HepG2 (cell line): Measurements from ENCODE around the gene LRR1. TPM values are rescaled to one million over a fixed set of nuclear protein-coding genes. Genes with fewer than 3 reads are reported as not detected.
A peak's percentile ranks its signal among the peaks of the same experiment; 100 is the strongest.

ENCODE experiments used
- ARID2 ChIP-seq: sonication (generic); formaldehyde crosslinking; IDR thresholded peaks from 2 replicates; pipeline ENCODE4 v1.8.1; 2022; ENCODE audit warnings: mild to moderate bottlenecking, missing genetic modification reagents, borderline replicate concordance
- CREM ChIP-seq, 2 experiments: sonication (generic) in 1 of 2; formaldehyde crosslinking in 1 of 2; IDR thresholded peaks; 2 replicates each; pipeline versions ENCODE4 v1.4.0 to v1.6.1; 2016 to 2020; ENCODE audit warnings: antibody characterized with exemption in 1 of 2, mild to moderate bottlenecking in 1 of 2, missing genetic modification reagents in 1 of 2
- HDAC2 ChIP-seq: sonication (generic); formaldehyde crosslinking; IDR thresholded peaks from 2 replicates; pipeline ENCODE4 v1.4.0; 2020; ENCODE audit warnings: missing genetic modification reagents
- PLRG1 ChIP-seq: fragments of 450-650 bp; conservative IDR thresholded peaks from 2 replicates; pipeline ENCODE4 v1.6.1; 2016
- POLR2AphosphoS5 ChIP-seq: IDR thresholded peaks from 2 replicates; pipeline ENCODE4 v1.6.1; 2012; ENCODE audit warnings: low read depth, low read length
- POLR2G ChIP-seq: fragments of 200-400 bp; formaldehyde crosslinking; IDR thresholded peaks from 2 replicates; pipeline ENCODE4 v1.6.1; 2018; ENCODE audit warnings: mild to moderate bottlenecking, low read depth, low read length, moderate library complexity
- SP140L ChIP-seq: sonication (generic); formaldehyde crosslinking; IDR thresholded peaks from 2 replicates; pipeline ENCODE4 v1.4.0; 2020; ENCODE audit warnings: missing genetic modification reagents, borderline replicate concordance
- SYNCRIP ChIP-seq: fragments of 200-400 bp; formaldehyde crosslinking; IDR thresholded peaks from 2 replicates; pipeline ENCODE4 v1.6.1; 2018; ENCODE audit warnings: mild to moderate bottlenecking, low read depth, low read length; ENCODE audit not compliant: insufficient read depth
- YEATS4 ChIP-seq: sonication (generic); formaldehyde crosslinking; IDR thresholded peaks from 2 replicates; pipeline ENCODE4 v1.4.0; 2020; ENCODE audit warnings: missing genetic modification reagents, borderline replicate concordance
- ZFX ChIP-seq: sonication (generic); formaldehyde crosslinking; IDR thresholded peaks from 2 replicates; pipeline ENCODE4 v1.4.0; 2020; ENCODE audit warnings: mild to moderate bottlenecking, low read depth, missing genetic modification reagents, moderate library complexity
- ZNF451 ChIP-seq: sonication (generic); formaldehyde crosslinking; IDR thresholded peaks from 2 replicates; pipeline ENCODE4 v1.5.0; 2020; ENCODE audit warnings: mild to moderate bottlenecking, missing genetic modification reagents
- ZNF572 ChIP-seq: sonication (generic); formaldehyde crosslinking; IDR thresholded peaks from 2 replicates; pipeline ENCODE4 v1.5.1; 2020; ENCODE audit warnings: mild to moderate bottlenecking, missing genetic modification reagents
- ZNF678 ChIP-seq: sonication (generic); formaldehyde crosslinking; IDR thresholded peaks from 2 replicates; pipeline ENCODE4 v1.4.0; 2020; ENCODE audit warnings: mild to moderate bottlenecking, missing genetic modification reagents
- ZNF883 ChIP-seq: sonication (generic); formaldehyde crosslinking; IDR thresholded peaks from 2 replicates; pipeline ENCODE4 v1.5.1; 2020; ENCODE audit warnings: mild to moderate bottlenecking, missing genetic modification reagents; ENCODE audit errors: not compliant biosample characterization
- polyA plus RNA-seq, 8 experiments: library from polyadenylated mRNA; depleted of rRNA in 3 of 8; stranded (reverse) in 7 of 8; unstranded in 1 of 8; fragments of >200 nt; fragmentation: Illumina TruSeq in 4 of 8; extraction: Trizol in 4 of 8; gene quantifications; 2 replicates each; pipeline versions ENCODE4 v1.2.1 to v1.2.3, GENCODE V29; 2011 to 2016; ENCODE audit warnings: low read depth in 4 of 8, missing spikeins in 1 of 8, mixed read lengths in 1 of 8; ENCODE audit not compliant: insufficient read depth in 1 of 8
- total RNA-seq, 5 experiments: library from RNA; depleted of rRNA; stranded (reverse); fragments of >200 nt; fragmentation: Illumina TruSeq; extraction: Trizol; gene quantifications; 2 replicates each; pipeline ENCODE4 v1.2.3, GENCODE V29; 2016; ENCODE audit warnings: low read depth in 1 of 5
- TF ChIP-seq, protein P1 (sequence below): sonication (generic); formaldehyde crosslinking; conservative IDR thresholded peaks from 2 replicates; pipeline ENCODE4 v1.8.1; 2023; ENCODE audit warnings: missing genetic modification reagents
- TF ChIP-seq, protein P2 (sequence below): sonication (generic); formaldehyde crosslinking; IDR thresholded peaks from 2 replicates; pipeline ENCODE4 v1.4.0; 2020; ENCODE audit warnings: mild to moderate bottlenecking, missing genetic modification reagents

The LRR1 gene
- total and polyA plus RNA-seq, 2 of the 13 experiments (the other 11 are each of a cell fraction or from before 2014, with no cell fraction given): 7.0 to 36.2 TPM

DNA sequence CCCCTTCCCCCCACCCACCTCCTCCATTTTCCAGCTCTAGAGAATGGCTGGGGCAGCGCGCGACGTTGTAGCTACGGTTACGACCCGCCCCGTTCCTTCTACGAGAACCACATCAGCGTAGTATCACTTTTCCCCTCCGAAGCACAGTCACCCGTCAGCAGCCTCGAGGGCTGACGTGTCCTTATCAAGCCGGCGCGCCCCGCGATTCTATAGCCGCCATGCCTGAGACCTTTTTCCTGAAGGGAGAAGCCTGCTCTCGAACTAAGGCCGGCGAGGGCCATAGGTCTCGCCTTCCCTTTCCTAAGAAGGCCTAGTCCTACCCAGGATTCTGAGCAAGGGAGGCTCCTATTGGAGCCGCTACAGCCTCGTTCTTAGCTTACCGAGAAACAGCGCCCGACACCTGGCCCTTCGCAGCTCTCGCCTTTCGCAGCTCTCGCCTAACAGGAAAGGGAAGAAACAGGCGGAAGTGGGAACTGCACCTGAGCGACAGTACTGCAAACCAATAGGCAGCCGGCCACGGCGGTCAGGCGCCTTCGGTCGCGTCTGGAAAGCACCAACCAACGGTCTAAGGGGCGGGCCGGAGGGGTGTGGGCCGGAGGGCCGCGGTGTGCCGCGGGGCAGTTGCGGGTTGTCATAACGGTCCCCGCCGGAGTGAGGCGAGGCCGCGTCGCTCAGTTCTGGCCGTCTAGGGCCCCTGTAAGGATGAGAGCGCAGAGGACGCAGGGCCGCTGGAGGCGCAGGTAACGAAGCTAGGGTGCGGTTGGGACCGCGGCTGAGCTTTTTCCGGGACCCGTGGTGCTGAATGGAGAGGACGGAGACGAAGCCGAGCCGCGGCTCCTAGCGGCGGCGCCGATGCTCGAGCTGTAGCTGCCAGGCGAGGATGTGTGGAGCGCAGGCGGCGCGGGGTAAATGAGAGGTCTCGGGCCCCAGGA lies 21.7 kb downstream of the LRR1 start, which contains the start of the genes MGAT2 and RPL36AL (continued):
- TF ChIP-seq, protein P1, sequence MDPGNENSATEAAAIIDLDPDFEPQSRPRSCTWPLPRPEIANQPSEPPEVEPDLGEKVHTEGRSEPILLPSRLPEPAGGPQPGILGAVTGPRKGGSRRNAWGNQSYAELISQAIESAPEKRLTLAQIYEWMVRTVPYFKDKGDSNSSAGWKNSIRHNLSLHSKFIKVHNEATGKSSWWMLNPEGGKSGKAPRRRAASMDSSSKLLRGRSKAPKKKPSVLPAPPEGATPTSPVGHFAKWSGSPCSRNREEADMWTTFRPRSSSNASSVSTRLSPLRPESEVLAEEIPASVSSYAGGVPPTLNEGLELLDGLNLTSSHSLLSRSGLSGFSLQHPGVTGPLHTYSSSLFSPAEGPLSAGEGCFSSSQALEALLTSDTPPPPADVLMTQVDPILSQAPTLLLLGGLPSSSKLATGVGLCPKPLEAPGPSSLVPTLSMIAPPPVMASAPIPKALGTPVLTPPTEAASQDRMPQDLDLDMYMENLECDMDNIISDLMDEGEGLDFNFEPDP (CRISPR knock-in tag): no peak
- TF ChIP-seq ZFX (CRISPR knock-in tag) (peak; percentile 91), CREM (IDR thresholded peaks at IDR 0.05) (peak; percentile 65), CREM (CRISPR knock-in tag; IDR thresholded peaks at IDR 0.05) (no peak), ZNF678 (CRISPR knock-in tag) (no peak), HDAC2 (peak; percentile 15; the same call in 1 of the 2 replicates), SYNCRIP (no peak), SP140L (peak; percentile 59; the same call in 1 of the 2 replicates), POLR2AphosphoS5 (peak; percentile 97), POLR2G (peak; percentile 99), ARID2 (CRISPR knock-in tag) (peak; percentile 84; the same call in 1 of the 2 replicates), PLRG1 (no peak), ZNF883 (CRISPR knock-in tag) (peak; percentile 38), ZNF572 (no peak), ZNF451 (CRISPR knock-in tag) (no peak), YEATS4 (peak; percentile 82; the same call in 1 of the 2 replicates)
- TF ChIP-seq, protein P2, sequence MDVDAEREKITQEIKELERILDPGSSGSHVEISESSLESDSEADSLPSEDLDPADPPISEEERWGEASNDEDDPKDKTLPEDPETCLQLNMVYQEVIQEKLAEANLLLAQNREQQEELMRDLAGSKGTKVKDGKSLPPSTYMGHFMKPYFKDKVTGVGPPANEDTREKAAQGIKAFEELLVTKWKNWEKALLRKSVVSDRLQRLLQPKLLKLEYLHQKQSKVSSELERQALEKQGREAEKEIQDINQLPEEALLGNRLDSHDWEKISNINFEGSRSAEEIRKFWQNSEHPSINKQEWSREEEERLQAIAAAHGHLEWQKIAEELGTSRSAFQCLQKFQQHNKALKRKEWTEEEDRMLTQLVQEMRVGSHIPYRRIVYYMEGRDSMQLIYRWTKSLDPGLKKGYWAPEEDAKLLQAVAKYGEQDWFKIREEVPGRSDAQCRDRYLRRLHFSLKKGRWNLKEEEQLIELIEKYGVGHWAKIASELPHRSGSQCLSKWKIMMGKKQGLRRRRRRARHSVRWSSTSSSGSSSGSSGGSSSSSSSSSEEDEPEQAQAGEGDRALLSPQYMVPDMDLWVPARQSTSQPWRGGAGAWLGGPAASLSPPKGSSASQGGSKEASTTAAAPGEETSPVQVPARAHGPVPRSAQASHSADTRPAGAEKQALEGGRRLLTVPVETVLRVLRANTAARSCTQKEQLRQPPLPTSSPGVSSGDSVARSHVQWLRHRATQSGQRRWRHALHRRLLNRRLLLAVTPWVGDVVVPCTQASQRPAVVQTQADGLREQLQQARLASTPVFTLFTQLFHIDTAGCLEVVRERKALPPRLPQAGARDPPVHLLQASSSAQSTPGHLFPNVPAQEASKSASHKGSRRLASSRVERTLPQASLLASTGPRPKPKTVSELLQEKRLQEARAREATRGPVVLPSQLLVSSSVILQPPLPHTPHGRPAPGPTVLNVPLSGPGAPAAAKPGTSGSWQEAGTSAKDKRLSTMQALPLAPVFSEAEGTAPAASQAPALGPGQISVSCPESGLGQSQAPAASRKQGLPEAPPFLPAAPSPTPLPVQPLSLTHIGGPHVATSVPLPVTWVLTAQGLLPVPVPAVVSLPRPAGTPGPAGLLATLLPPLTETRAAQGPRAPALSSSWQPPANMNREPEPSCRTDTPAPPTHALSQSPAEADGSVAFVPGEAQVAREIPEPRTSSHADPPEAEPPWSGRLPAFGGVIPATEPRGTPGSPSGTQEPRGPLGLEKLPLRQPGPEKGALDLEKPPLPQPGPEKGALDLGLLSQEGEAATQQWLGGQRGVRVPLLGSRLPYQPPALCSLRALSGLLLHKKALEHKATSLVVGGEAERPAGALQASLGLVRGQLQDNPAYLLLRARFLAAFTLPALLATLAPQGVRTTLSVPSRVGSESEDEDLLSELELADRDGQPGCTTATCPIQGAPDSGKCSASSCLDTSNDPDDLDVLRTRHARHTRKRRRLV (CRISPR knock-in tag): no peak
